SIG-M5 treated with dmso at 0.1 percent for 504 hours (cell line): Measurements from ENCODE around the gene PLAGL1.
"Not testable (repeated sequence)": the region's sequence is repeated elsewhere in the genome, so short reads cannot be mapped to it uniquely, and the experiment has no call there.

Source experiments
- DNase-seq: peaks from one replicate; lab custom pipeline; 2025; ENCODE audit not compliant: unreplicated experiment; lab: John Stamatoyannopoulos, UW

The PLAGL1 gene

GRCh38 chr6:143940011-143940597 lies 68.0 kb downstream of the PLAGL1 start:
- DNase-seq, result peak; percentile 62

- no peak for DNase-seq
These were observed 68.7 kb downstream of the PLAGL1 start for GRCh38 chr6:143939364-143939763.

- no peak for DNase-seq
These were observed 70.4 kb downstream of the PLAGL1 start for GRCh38 chr6:143937668-143937970.

GRCh38 chr6:143936778-143937667 lies 71.0 kb downstream of the PLAGL1 start:
- no peak for DNase-seq

- no peak for DNase-seq
These were observed 71.7 kb downstream of the PLAGL1 start for GRCh38 chr6:143936347-143936746.

GRCh38 chr6:143934867-143935266 lies 73.2 kb downstream of the PLAGL1 start:
- no peak for DNase-seq

- no peak for DNase-seq
These were observed 73.7 kb downstream of the PLAGL1 start for GRCh38 chr6:143934331-143934730.

- no peak for DNase-seq
These were observed 78.1 kb downstream of the PLAGL1 start for GRCh38 chr6:143929975-143930374.

- DNase-seq, result no peak
These were observed 79.2 kb downstream of the PLAGL1 start for GRCh38 chr6:143928853-143929252.

GRCh38 chr6:143917026-143917425 lies 91.0 kb downstream of the PLAGL1 start:
- DNase-seq, result not testable (repeated sequence)

GRCh38 chr6:143912671-143913070 lies 95.4 kb downstream of the PLAGL1 start:
- no peak for DNase-seq

GRCh38 chr6:143911028-143911427 lies 97.0 kb downstream of the PLAGL1 start:
- DNase-seq, result no peak

- no peak for DNase-seq
These were observed 105.2 kb downstream of the PLAGL1 start for GRCh38 chr6:143902827-143903226.

- no peak for DNase-seq
These were observed 105.9 kb downstream of the PLAGL1 start for GRCh38 chr6:143901885-143902750.

GRCh38 chr6:143900358-143900757 lies 107.7 kb downstream of the PLAGL1 start:
- DNase-seq, result no peak

- DNase-seq, result peak; percentile 48
These were observed 111.8 kb downstream of the PLAGL1 start for GRCh38 chr6:143896126-143896860.

- DNase-seq, result no peak
These were observed 113.4 kb downstream of the PLAGL1 start for GRCh38 chr6:143894655-143895054.
